HepG2 (cell line): Measurements from ENCODE around the gene PRDX2. TPM values are rescaled to one million over a fixed set of nuclear protein-coding genes. Genes with fewer than 3 reads are reported as not detected.

Experiments
- ARID2 ChIP-seq: sonication (generic); formaldehyde crosslinking; IDR thresholded peaks from 2 replicates; pipeline ENCODE4 v1.8.1; 2022; ENCODE audit warnings: mild to moderate bottlenecking, missing genetic modification reagents, borderline replicate concordance
- ATRX ChIP-seq: sonication (generic); formaldehyde crosslinking; IDR thresholded peaks from 2 replicates; pipeline ENCODE4 v1.4.0; 2020; ENCODE audit warnings: missing genetic modification reagents, borderline replicate concordance
- CBX2 ChIP-seq, 2 experiments: fragments of 200-600 bp in 1 of 2; sonication (generic); formaldehyde crosslinking in 1 of 2; IDR thresholded peaks; 2 replicates each; pipeline versions ENCODE4 v1.7.0 to v1.8.1; 2018 to 2022; ENCODE audit warnings: low read depth in 2 of 2, low read length in 1 of 2, mild to moderate bottlenecking in 1 of 2, missing genetic modification reagents in 1 of 2
- DMAP1 ChIP-seq: IDR thresholded peaks from 2 replicates; pipeline ENCODE4 v1.6.1; 2016
- DR1 ChIP-seq: sonication (generic); formaldehyde crosslinking; IDR thresholded peaks from 2 replicates; pipeline ENCODE4 v1.8.0; 2021; ENCODE audit warnings: mild to moderate bottlenecking, missing genetic modification reagents, inconsistent platforms
- GABPA ChIP-seq, 2 experiments: IDR thresholded peaks; 2 replicates each; pipeline ENCODE4 v1.6.1; 2011 to 2016; ENCODE audit warnings: low read depth in 2 of 2, low read length in 1 of 2, missing biosample characterization in 1 of 2, missing genetic modification characterization in 1 of 2
- MTA3 ChIP-seq: sonication (generic); formaldehyde crosslinking; IDR thresholded peaks from 2 replicates; pipeline ENCODE4 v1.4.0; 2020; ENCODE audit warnings: missing genetic modification reagents
- NFYC ChIP-seq: IDR thresholded peaks from 2 replicates; pipeline ENCODE4 v1.6.1; 2016; ENCODE audit warnings: missing genetic modification reagents, missing compliant biosample characterization
- NKX3-1 ChIP-seq: sonication (generic); formaldehyde crosslinking; IDR thresholded peaks from 2 replicates; pipeline ENCODE4 v1.5.0; 2020; ENCODE audit warnings: missing genetic modification reagents
- PCBP1 ChIP-seq: fragments of 200-400 bp; formaldehyde crosslinking; IDR thresholded peaks from 2 replicates; pipeline ENCODE4 v1.6.1; 2017; ENCODE audit warnings: mild to moderate bottlenecking, low read depth, low read length, borderline replicate concordance
- TBL1XR1 ChIP-seq: fragments of 150-350 bp; IDR thresholded peaks from 2 replicates; pipeline ENCODE4 v1.6.1; 2014; ENCODE audit warnings: borderline replicate concordance, low read length; ENCODE audit not compliant: partially characterized antibody
- WIZ ChIP-seq: sonication (generic); formaldehyde crosslinking; IDR thresholded peaks from 2 replicates; pipeline ENCODE4 v1.5.1; 2020; ENCODE audit warnings: mild to moderate bottlenecking, missing genetic modification reagents
- ZNF235 ChIP-seq: sonication (generic); formaldehyde crosslinking; IDR thresholded peaks from 2 replicates; pipeline ENCODE4 v1.8.1; 2023; ENCODE audit warnings: mild to moderate bottlenecking, missing genetic modification reagents, borderline replicate concordance
- ZNF317 ChIP-seq: sonication (generic); formaldehyde crosslinking; IDR thresholded peaks from 2 replicates; pipeline ENCODE4 v1.5.0; 2020; ENCODE audit warnings: mild to moderate bottlenecking, missing genetic modification reagents
- ZNF549 ChIP-seq: sonication (generic); formaldehyde crosslinking; IDR thresholded peaks from 2 replicates; pipeline ENCODE4 v1.5.0; 2020; ENCODE audit warnings: missing genetic modification reagents
- polyA plus RNA-seq, 8 experiments: library from polyadenylated mRNA; depleted of rRNA in 3 of 8; stranded (reverse) in 7 of 8; unstranded in 1 of 8; fragments of >200 nt; fragmentation: Illumina TruSeq in 4 of 8; extraction: Trizol in 4 of 8; gene quantifications; 2 replicates each; pipeline versions ENCODE4 v1.2.1 to v1.2.3, GENCODE V29; 2011 to 2016; ENCODE audit warnings: low read depth in 4 of 8, missing spikeins in 1 of 8, mixed read lengths in 1 of 8; ENCODE audit not compliant: insufficient read depth in 1 of 8
- total RNA-seq, 5 experiments: library from RNA; depleted of rRNA; stranded (reverse); fragments of >200 nt; fragmentation: Illumina TruSeq; extraction: Trizol; gene quantifications; 2 replicates each; pipeline ENCODE4 v1.2.3, GENCODE V29; 2016; ENCODE audit warnings: low read depth in 1 of 5
- TF ChIP-seq, protein P1 (sequence below): sonication (generic); formaldehyde crosslinking; IDR thresholded peaks from 2 replicates; pipeline ENCODE4 v1.5.0; 2020; ENCODE audit warnings: mild to moderate bottlenecking, missing genetic modification reagents
- TF ChIP-seq, protein P2 (sequence below): sonication (generic); formaldehyde crosslinking; IDR thresholded peaks from 2 replicates; pipeline ENCODE4 v1.5.1; 2020; ENCODE audit warnings: mild to moderate bottlenecking, missing genetic modification reagents, borderline replicate concordance
- TF ChIP-seq, protein P3 (sequence below): sonication (generic); formaldehyde crosslinking; IDR thresholded peaks from 2 replicates; pipeline ENCODE4 v1.4.0; 2020; ENCODE audit warnings: missing genetic modification reagents

The PRDX2 gene
- total and polyA plus RNA-seq, 2 of the 13 experiments (the other 11 are each of a cell fraction or from before 2014, with no cell fraction given) = 218 to 381 TPM

DNA sequence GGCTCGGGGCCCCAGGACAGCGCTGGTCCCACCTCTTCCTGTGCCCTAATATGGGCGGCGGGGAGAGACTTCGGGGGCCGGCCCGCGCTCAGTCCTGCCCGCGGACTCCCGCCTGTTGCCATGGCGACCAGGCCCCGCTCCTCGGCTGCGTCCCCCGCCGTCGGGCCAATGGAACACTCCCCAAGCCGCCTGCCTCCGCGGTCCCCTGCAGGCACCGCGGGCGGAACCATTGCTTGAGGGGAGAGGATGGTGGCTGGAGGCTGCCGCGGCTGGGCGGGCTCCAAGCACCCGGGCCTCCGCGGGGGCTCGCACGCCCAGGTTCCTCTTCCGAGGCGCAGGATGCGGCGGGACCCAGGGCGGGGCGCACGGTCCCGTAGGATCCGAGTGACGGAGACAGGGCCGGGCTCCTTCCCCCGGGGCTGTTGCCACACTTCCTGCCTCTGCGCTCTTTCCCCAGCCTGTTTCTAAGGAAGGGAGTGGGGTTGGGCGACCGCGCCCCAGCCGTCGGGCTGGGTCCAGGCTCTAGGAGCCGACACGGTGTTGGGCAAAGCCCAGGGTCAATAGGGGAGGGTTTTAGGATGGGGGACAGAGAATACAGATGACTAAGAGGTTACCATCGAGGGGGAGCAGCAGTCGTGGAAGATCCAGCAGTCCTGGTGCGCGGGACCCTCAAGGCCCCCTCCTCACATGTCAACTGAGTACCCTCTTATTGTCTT lies 11.5 kb downstream of the PRDX2 start (continued):
- TF ChIP-seq TBL1XR1 = no peak
- no peak for TF ChIP-seq DR1 (CRISPR knock-in tag)
- peak; percentile 47; the same call in 1 of the 2 replicates for TF ChIP-seq NFYC (CRISPR knock-in tag)
- TF ChIP-seq, protein P1, sequence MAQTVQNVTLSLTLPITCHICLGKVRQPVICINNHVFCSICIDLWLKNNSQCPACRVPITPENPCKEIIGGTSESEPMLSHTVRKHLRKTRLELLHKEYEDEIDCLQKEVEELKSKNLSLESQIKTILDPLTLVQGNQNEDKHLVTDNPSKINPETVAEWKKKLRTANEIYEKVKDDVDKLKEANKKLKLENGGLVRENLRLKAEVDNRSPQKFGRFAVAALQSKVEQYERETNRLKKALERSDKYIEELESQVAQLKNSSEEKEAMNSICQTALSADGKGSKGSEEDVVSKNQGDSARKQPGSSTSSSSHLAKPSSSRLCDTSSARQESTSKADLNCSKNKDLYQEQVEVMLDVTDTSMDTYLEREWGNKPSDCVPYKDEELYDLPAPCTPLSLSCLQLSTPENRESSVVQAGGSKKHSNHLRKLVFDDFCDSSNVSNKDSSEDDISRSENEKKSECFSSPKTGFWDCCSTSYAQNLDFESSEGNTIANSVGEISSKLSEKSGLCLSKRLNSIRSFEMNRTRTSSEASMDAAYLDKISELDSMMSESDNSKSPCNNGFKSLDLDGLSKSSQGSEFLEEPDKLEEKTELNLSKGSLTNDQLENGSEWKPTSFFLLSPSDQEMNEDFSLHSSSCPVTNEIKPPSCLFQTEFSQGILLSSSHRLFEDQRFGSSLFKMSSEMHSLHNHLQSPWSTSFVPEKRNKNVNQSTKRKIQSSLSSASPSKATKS = no peak
- 0 out of 2 replicates have a peak, but pooled peaks have one; percentile 16 for TF ChIP-seq DMAP1 (CRISPR knock-in tag)
- TF ChIP-seq WIZ (CRISPR knock-in tag) = no peak
- TF ChIP-seq, protein P2, sequence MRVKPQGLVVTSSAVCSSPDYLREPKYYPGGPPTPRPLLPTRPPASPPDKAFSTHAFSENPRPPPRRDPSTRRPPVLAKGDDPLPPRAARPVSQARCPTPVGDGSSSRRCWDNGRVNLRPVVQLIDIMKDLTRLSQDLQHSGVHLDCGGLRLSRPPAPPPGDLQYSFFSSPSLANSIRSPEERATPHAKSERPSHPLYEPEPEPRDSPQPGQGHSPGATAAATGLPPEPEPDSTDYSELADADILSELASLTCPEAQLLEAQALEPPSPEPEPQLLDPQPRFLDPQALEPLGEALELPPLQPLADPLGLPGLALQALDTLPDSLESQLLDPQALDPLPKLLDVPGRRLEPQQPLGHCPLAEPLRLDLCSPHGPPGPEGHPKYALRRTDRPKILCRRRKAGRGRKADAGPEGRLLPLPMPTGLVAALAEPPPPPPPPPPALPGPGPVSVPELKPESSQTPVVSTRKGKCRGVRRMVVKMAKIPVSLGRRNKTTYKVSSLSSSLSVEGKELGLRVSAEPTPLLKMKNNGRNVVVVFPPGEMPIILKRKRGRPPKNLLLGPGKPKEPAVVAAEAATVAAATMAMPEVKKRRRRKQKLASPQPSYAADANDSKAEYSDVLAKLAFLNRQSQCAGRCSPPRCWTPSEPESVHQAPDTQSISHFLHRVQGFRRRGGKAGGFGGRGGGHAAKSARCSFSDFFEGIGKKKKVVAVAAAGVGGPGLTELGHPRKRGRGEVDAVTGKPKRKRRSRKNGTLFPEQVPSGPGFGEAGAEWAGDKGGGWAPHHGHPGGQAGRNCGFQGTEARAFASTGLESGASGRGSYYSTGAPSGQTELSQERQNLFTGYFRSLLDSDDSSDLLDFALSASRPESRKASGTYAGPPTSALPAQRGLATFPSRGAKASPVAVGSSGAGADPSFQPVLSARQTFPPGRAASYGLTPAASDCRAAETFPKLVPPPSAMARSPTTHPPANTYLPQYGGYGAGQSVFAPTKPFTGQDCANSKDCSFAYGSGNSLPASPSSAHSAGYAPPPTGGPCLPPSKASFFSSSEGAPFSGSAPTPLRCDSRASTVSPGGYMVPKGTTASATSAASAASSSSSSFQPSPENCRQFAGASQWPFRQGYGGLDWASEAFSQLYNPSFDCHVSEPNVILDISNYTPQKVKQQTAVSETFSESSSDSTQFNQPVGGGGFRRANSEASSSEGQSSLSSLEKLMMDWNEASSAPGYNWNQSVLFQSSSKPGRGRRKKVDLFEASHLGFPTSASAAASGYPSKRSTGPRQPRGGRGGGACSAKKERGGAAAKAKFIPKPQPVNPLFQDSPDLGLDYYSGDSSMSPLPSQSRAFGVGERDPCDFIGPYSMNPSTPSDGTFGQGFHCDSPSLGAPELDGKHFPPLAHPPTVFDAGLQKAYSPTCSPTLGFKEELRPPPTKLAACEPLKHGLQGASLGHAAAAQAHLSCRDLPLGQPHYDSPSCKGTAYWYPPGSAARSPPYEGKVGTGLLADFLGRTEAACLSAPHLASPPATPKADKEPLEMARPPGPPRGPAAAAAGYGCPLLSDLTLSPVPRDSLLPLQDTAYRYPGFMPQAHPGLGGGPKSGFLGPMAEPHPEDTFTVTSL (CRISPR knock-in tag) = no peak
- TF ChIP-seq ARID2 (CRISPR knock-in tag) = no peak
- TF ChIP-seq ZNF317 (CRISPR knock-in tag) = no peak
- TF ChIP-seq ATRX = no peak
- TF ChIP-seq ZNF235 (CRISPR knock-in tag) = no peak
- no peak for TF ChIP-seq NKX3-1 (CRISPR knock-in tag)
- no peak for TF ChIP-seq ZNF549
- TF ChIP-seq MTA3 (CRISPR knock-in tag) = no peak
- TF ChIP-seq GABPA (IDR thresholded peaks at IDR 0.05; ENCODE audit: low read depth, low read length) = peak; percentile 29
- TF ChIP-seq GABPA (CRISPR knock-in tag; IDR thresholded peaks at IDR 0.05; ENCODE audit: low read depth) = peak; percentile 54; the same call in 1 of the 2 replicates
- TF ChIP-seq PCBP1 = 0 out of 2 replicates have a peak, but pooled peaks have one; percentile 27
- TF ChIP-seq CBX2 (IDR thresholded peaks at IDR 0.05; ENCODE audit: low read depth, low read length) = no peak
- TF ChIP-seq CBX2 (CRISPR knock-in tag; IDR thresholded peaks at IDR 0.05; ENCODE audit: low read depth) = no peak
- TF ChIP-seq, protein P3, sequence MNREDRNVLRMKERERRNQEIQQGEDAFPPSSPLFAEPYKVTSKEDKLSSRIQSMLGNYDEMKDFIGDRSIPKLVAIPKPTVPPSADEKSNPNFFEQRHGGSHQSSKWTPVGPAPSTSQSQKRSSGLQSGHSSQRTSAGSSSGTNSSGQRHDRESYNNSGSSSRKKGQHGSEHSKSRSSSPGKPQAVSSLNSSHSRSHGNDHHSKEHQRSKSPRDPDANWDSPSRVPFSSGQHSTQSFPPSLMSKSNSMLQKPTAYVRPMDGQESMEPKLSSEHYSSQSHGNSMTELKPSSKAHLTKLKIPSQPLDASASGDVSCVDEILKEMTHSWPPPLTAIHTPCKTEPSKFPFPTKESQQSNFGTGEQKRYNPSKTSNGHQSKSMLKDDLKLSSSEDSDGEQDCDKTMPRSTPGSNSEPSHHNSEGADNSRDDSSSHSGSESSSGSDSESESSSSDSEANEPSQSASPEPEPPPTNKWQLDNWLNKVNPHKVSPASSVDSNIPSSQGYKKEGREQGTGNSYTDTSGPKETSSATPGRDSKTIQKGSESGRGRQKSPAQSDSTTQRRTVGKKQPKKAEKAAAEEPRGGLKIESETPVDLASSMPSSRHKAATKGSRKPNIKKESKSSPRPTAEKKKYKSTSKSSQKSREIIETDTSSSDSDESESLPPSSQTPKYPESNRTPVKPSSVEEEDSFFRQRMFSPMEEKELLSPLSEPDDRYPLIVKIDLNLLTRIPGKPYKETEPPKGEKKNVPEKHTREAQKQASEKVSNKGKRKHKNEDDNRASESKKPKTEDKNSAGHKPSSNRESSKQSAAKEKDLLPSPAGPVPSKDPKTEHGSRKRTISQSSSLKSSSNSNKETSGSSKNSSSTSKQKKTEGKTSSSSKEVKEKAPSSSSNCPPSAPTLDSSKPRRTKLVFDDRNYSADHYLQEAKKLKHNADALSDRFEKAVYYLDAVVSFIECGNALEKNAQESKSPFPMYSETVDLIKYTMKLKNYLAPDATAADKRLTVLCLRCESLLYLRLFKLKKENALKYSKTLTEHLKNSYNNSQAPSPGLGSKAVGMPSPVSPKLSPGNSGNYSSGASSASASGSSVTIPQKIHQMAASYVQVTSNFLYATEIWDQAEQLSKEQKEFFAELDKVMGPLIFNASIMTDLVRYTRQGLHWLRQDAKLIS (CRISPR knock-in tag) = no peak
